GM12878 (cell line): ENCODE measurements around the gene CCDC39. TPM values are rescaled to one million over a fixed set of nuclear protein-coding genes. Genes with fewer than 3 reads are reported as not detected.

Experiments
- ATAC-seq: fragments of 200-7000 bp; cut with Tn5 transposase; 3 replicates; pipeline ENCODE4 v1.9.1; 2020; ENCODE audit warnings: mild to moderate bottlenecking, moderate library complexity
- BruUV-seq: library from RNA; stranded (reverse); fragments of 400-500 nt; replicated peaks from 2 replicates; lab custom pipeline; 2021; lab: Mats Ljungman, UMichigan
- CTCF ChIA-PET: fragments of 300-600 bp; sonication (Branson Sonifier 250); formaldehyde crosslinking; extraction: SDS; loops from one replicate; lab custom pipeline; 2021; ENCODE audit warnings: inconsistent platforms; lab: Yijun Ruan, JAX
- POLR2A ChIA-PET: fragments of 350-600 bp; formaldehyde crosslinking; extraction: SDS; loops from one replicate; lab custom pipeline; 2021; ENCODE audit warnings: inconsistent platforms; lab: Charles Lee
- RAD21 ChIA-PET: fragments of 300-600 bp; sonication (Branson Sonifier 250); formaldehyde crosslinking; loops from one replicate; lab custom pipeline; 2023; ENCODE audit warnings: antibody characterized with exemption; ENCODE audit not compliant: unreplicated experiment; lab: Charles Lee
- SMC1A ChIA-PET: fragments of 300-600 bp; sonication (Branson Sonifier 250); formaldehyde crosslinking; loops from one replicate; lab custom pipeline; 2023; ENCODE audit not compliant: unreplicated experiment, uncharacterized antibody; lab: Charles Lee
- DNase-seq: peaks from one replicate; pipeline ENCODE4 v3.0.0-alpha.2; 2011; ENCODE audit warnings: low read depth, low spot score
- FAIRE-seq: peaks from 3 replicates; lab custom pipeline; 2011; peaks lifted over from hg19 to GRCh38; lab: Jason Lieb, UNC
- H2AFZ ChIP-seq: 2 replicates; pipeline ENCODE4 v1.6.0; 2011; ENCODE audit warnings: low read depth, low read length, control low read depth; ENCODE audit not compliant: control insufficient read depth
- H3K27ac ChIP-seq: 2 replicates; pipeline ENCODE4 v1.5.1; 2011; ENCODE audit warnings: control low read depth; ENCODE audit not compliant: control insufficient read depth, insufficient read depth
- H3K27me3 ChIP-seq, 2 experiments: replicated peaks in 1 of 2; 2 replicates each; pipeline versions ENCODE4 v1.6.0 to v1.6.1; 2011; ENCODE audit warnings: low read length in 1 of 2; ENCODE audit not compliant: control insufficient read depth in 2 of 2, insufficient read depth in 2 of 2
- H3K36me3 ChIP-seq, 2 experiments: 2 replicates each; pipeline ENCODE4 v1.5.1; 2011; ENCODE audit warnings: low read length in 1 of 2; ENCODE audit not compliant: control insufficient read depth in 2 of 2, insufficient read depth in 2 of 2
- H3K4me1 ChIP-seq: 2 replicates; pipeline ENCODE4 v1.6.1; 2011; ENCODE audit warnings: mild to moderate bottlenecking, low read length, moderate library complexity, mixed read lengths; ENCODE audit not compliant: control insufficient read depth, insufficient read depth
- H3K4me2 ChIP-seq: 2 replicates; pipeline ENCODE4 v1.6.0; 2011; ENCODE audit warnings: control low read depth; ENCODE audit not compliant: control insufficient read depth, insufficient read depth
- H3K4me3 ChIP-seq: fragments of 200-600 bp; sonication (generic); 2 replicates; pipeline ENCODE4 v1.5.1; 2016
- H3K79me2 ChIP-seq: 2 replicates; pipeline ENCODE4 v1.6.0; 2011; ENCODE audit warnings: low read length; ENCODE audit not compliant: control insufficient read depth, insufficient read depth
- H3K9ac ChIP-seq: 2 replicates; pipeline ENCODE4 v1.8.0; 2011; ENCODE audit warnings: low read length, control low read depth, mixed read lengths; ENCODE audit not compliant: control insufficient read depth, insufficient read depth
- H3K9me3 ChIP-seq: replicated peaks from 3 replicates; pipeline ENCODE4 v1.5.1; 2011; ENCODE audit warnings: mild to moderate bottlenecking, low read length; ENCODE audit not compliant: control insufficient read depth, insufficient read depth
- H4K20me1 ChIP-seq: 2 replicates; pipeline ENCODE4 v1.6.0; 2011; ENCODE audit not compliant: control insufficient read depth, insufficient read depth
- CBX3 ChIP-seq: fragments of 200-600 bp; sonication (generic); IDR thresholded peaks from 2 replicates; pipeline ENCODE4 v1.6.1; 2016; ENCODE audit warnings: low read depth, borderline replicate concordance
- IRF5 ChIP-seq: fragments of 450-650 bp; IDR thresholded peaks from 2 replicates; pipeline ENCODE4 v1.6.1; 2017; ENCODE audit warnings: borderline replicate concordance
- NR2C2 ChIP-seq: IDR thresholded peaks from 2 replicates; pipeline ENCODE4 v1.6.1; 2011; ENCODE audit warnings: borderline replicate concordance, low read depth; ENCODE audit not compliant: control insufficient read depth, insufficient read length
- SIN3A ChIP-seq: IDR thresholded peaks from 2 replicates; pipeline ENCODE4 v1.6.1; 2012; ENCODE audit warnings: low read depth, low read length, improper control_type of control experiment
- SP1 ChIP-seq: IDR thresholded peaks from one replicate; pipeline ENCODE4 v1.6.1; 2011; ENCODE audit warnings: low read depth, low read length
- SUPT20H ChIP-seq: IDR thresholded peaks from 2 replicates; pipeline ENCODE4 v1.6.1; 2011; ENCODE audit warnings: low read depth, mild to moderate bottlenecking, low read length, moderate library complexity, borderline replicate concordance; ENCODE audit not compliant: control insufficient read depth
- WRNIP1 ChIP-seq: IDR thresholded peaks from 2 replicates; pipeline ENCODE4 v1.6.1; 2011; ENCODE audit warnings: low read depth, low read length, improper control_type of control experiment, borderline replicate concordance
- ZNF622 ChIP-seq: fragments of 450-650 bp; IDR thresholded peaks from 2 replicates; pipeline ENCODE4 v1.6.1; 2017; ENCODE audit warnings: mild to moderate bottlenecking, inconsistent platforms
- WGBS: methylation state at CpG from one replicate; pipeline ENCODE4 v1.1.6; 2016; ENCODE audit warnings: low lambda C conversion rate; ENCODE audit not compliant: insufficient replicate concordance, insufficient coverage; ENCODE audit errors: missing lambda C conversion rate; 5-methylcytosine and 5-hydroxymethylcytosine counted together
- in situ Hi-C: fragments of 300-500 bp; cut with MboI; formaldehyde crosslinking; loops from 9 replicates; pipeline ENCODE4 v1.14.3; 2018; ENCODE audit warnings: mixed read lengths
- intact Hi-C: fragments of 100-400 bp; cut with micrococcal nuclease; formaldehyde crosslinking; loops from one replicate; pipeline ENCODE4 v1.14.2; 2022; ENCODE audit not compliant: unreplicated experiment
- polyA plus RNA-seq, 11 experiments: library from polyadenylated mRNA; depleted of rRNA in 4 of 11; unstranded in 6 of 11; stranded (reverse) in 5 of 11; fragments of >200 nt; fragmentation: Nextera tagmentation in 4 of 11; fragmentation: Illumina TruSeq in 1 of 11; extraction: Ambion mirVana in 4 of 11; extraction: Trizol in 1 of 11; gene quantifications; 1 replicate in 1 of 11; 2 replicates in 10 of 11; pipeline versions ENCODE4 v1.2.1 to v1.2.3, GENCODE V29; 2011 to 2016; ENCODE audit warnings: inconsistent platforms in 2 of 11, missing spikeins in 2 of 11, low read depth in 1 of 11
- total RNA-seq, 4 experiments: library from RNA; depleted of rRNA in 3 of 4; stranded (reverse); fragments of >200 nt in 3 of 4; fragmentation: Illumina TruSeq in 1 of 4; extraction: Trizol in 1 of 4; gene quantifications; 2 replicates each; pipeline versions ENCODE4 v1.2.1 to v1.2.3, GENCODE V29; 2013 to 2021
- TF ChIP-seq, protein P1 (sequence below): fragments of 450-650 bp; formaldehyde crosslinking; IDR thresholded peaks from 2 replicates; pipeline ENCODE4 v1.4.0; 2022; ENCODE audit warnings: mild to moderate bottlenecking, moderate library complexity
- TF ChIP-seq, protein P2 (sequence below): fragments of 450-650 bp; IDR thresholded peaks from 2 replicates; pipeline ENCODE4 v1.6.1; 2016; ENCODE audit warnings: mild to moderate bottlenecking
- TF ChIP-seq, protein P3 (sequence below): IDR thresholded peaks from 2 replicates; pipeline ENCODE4 v1.6.1; 2011; ENCODE audit warnings: mild to moderate bottlenecking, low read depth, low read length, moderate library complexity; ENCODE audit not compliant: insufficient replicate concordance

The CCDC39 gene
- total and polyA plus RNA-seq, 10 of the 15 experiments (the other 5 are each of a cell fraction or from before 2014, with no cell fraction given): 0.10 to 0.69 (median 0.31) TPM

GRCh38 chr3:180683816-180684215 lies 4.5 kb upstream of the CCDC39 start:
- Histone ChIP-seq H2AFZ (no peak overlapping the region), H3K4me3 (no peak overlapping the region), H3K9me3 (no peaks in the 10 kb centered on the region), H4K20me1 (no peaks in the 10 kb centered on the region), H3K27ac (no peak overlapping the region), H3K4me1 (peaks cover 4% of the 10 kb centered on the region; the same call in 1 of the 2 replicates), H3K79me2 (no peaks in the 10 kb centered on the region), H3K4me2 (no peak overlapping the region), H3K9ac (no peak overlapping the region), H3K36me3 (no peaks in the 10 kb centered on the region), H3K27me3 (no peaks in the 10 kb centered on the region; a peak in 1 of 4 replicates)
- ChIA-PET RAD21 (no interaction called here), CTCF (interaction anchor here (0.7 kb wide), 2 partner anchors 102 to 933 kb away, joined by 3 read pairs; no protein-coding TSS in a partner anchor), SMC1A (interaction anchor here (0.7 kb wide), 1 partner anchor 68 kb away, joined by 3 read pairs; no protein-coding TSS in a partner anchor), POLR2A (no interaction called here)
- in situ Hi-C loops: no loop called here
- WGBS: 18% methylated on average over 2 of the region's 2 CpGs
- TF ChIP-seq, protein P1, sequence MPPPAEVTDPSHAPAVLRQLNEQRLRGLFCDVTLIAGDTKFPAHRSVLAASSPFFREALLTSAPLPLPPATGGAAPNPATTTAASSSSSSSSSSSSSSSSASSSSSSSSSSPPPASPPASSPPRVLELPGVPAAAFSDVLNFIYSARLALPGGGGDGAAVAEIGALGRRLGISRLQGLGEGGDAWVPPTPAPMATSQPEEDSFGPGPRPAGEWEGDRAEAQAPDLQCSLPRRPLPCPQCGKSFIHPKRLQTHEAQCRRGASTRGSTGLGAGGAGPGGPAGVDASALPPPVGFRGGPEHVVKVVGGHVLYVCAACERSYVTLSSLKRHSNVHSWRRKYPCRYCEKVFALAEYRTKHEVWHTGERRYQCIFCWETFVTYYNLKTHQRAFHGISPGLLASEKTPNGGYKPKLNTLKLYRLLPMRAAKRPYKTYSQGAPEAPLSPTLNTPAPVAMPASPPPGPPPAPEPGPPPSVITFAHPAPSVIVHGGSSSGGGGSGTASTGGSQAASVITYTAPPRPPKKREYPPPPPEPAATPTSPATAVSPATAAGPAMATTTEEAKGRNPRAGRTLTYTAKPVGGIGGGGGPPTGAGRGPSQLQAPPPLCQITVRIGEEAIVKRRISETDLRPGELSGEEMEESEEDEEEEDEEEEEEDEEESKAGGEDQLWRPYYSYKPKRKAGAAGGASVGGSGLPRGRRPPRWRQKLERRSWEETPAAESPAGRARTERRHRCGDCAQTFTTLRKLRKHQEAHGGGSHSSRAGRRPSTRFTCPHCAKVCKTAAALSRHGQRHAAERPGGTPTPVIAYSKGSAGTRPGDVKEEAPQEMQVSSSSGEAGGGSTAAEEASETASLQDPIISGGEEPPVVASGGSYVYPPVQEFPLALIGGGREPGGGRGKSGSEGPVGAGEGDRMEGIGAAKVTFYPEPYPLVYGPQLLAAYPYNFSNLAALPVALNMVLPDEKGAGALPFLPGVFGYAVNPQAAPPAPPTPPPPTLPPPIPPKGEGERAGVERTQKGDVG: no peak
- no peak for TF ChIP-seq NR2C2
- TF ChIP-seq, protein P2, sequence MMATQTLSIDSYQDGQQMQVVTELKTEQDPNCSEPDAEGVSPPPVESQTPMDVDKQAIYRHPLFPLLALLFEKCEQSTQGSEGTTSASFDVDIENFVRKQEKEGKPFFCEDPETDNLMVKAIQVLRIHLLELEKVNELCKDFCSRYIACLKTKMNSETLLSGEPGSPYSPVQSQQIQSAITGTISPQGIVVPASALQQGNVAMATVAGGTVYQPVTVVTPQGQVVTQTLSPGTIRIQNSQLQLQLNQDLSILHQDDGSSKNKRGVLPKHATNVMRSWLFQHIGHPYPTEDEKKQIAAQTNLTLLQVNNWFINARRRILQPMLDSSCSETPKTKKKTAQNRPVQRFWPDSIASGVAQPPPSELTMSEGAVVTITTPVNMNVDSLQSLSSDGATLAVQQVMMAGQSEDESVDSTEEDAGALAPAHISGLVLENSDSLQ: no peak
- no peak for TF ChIP-seq ZNF622
- no peak for TF ChIP-seq SIN3A
- no peak for TF ChIP-seq SUPT20H
- no peak for TF ChIP-seq CBX3
- TF ChIP-seq SP1: no peak
- TF ChIP-seq IRF5: no peak
- TF ChIP-seq, protein P3, sequence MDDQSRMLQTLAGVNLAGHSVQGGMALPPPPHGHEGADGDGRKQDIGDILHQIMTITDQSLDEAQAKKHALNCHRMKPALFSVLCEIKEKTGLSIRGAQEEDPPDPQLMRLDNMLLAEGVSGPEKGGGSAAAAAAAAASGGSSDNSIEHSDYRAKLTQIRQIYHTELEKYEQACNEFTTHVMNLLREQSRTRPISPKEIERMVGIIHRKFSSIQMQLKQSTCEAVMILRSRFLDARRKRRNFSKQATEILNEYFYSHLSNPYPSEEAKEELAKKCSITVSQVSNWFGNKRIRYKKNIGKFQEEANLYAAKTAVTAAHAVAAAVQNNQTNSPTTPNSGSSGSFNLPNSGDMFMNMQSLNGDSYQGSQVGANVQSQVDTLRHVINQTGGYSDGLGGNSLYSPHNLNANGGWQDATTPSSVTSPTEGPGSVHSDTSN: no peak
- no peak for TF ChIP-seq WRNIP1
- no TSS peak for BruUV-seq
- no peak for ATAC-seq
- no peak for DNase-seq
- no peak for FAIRE-seq
- intact Hi-C loops: no loop called here
